ENCODE results near the gene FBXW7.

Gene FBXW7

DNA sequence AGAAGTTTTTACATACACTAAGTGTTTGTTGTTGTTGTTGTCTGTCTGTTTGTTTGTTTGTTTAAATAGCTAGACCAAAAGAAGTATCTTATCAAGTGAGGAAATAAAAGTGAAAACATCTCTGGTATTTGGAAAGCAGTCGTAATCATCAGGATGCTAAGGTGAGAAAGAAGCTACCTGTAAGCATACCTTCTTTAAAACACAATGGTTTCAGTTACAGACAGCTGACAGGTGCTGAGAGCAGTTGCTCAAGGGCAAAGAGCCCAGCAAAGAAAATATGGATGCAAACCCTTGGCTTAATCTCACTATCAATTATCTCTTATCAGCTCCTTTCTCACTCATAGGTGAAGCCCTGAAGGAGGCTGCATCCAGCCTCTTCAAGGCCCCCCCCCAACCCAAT is 42.8 kb upstream of the FBXW7 start:
- TF ChIP-seq, protein P1, sequence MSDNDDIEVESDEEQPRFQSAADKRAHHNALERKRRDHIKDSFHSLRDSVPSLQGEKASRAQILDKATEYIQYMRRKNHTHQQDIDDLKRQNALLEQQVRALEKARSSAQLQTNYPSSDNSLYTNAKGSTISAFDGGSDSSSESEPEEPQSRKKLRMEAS (IDR thresholded peaks at IDR 0.05; ENCODE audit: low read depth, low read length): no peak
- TF ChIP-seq MYC (IDR thresholded peaks at IDR 0.05; ENCODE audit: low read depth, low read length): no peak
- TF ChIP-seq POLR2A (IDR thresholded peaks at IDR 0.05; ENCODE audit: extremely low read depth, insufficient read length): no peak
- TF ChIP-seq CTCF (IDR thresholded peaks at IDR 0.05; ENCODE audit: low read depth, low read length): no peak
- H3K4me3 ChIP-seq (ENCODE audit: low read depth, low read length): no peak overlapping the region
- DNase-seq (ENCODE audit: low read depth): no peak

- no peak overlapping the region for H3K4me3 ChIP-seq (ENCODE audit: low read depth, low read length)
- TF ChIP-seq CTCF (IDR thresholded peaks at IDR 0.05; ENCODE audit: low read depth, low read length) (no peak), MYC (IDR thresholded peaks at IDR 0.05; ENCODE audit: low read depth, low read length) (no peak), POLR2A (IDR thresholded peaks at IDR 0.05; ENCODE audit: extremely low read depth, insufficient read length) (no peak)
- TF ChIP-seq, protein P1 (IDR thresholded peaks at IDR 0.05; ENCODE audit: low read depth, low read length): no peak
- peak; percentile 55 for DNase-seq (ENCODE audit: low read depth)
Measured at GRCh38 chr4:152577708-152578396, 42.0 kb upstream of the FBXW7 start.

DNA sequence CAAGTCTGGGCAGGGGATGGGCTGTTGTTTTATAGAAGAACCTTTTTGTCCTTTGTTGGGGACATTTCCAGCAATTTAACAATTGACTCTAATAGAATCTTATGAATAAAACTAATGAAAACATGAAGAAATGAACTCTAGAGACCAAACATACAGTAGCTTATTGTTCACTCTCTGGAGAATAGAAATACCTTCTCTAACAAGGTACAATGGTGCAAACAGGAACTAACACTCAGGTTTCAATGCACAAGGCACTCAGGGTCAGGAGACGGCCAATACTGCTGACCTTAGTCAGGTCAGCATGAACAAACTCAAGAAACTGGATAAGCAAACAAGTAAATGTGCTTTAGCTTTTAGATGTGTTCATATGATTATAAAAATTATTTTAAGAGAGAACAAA is 39.6 kb upstream of the FBXW7 start:
- no peak for DNase-seq (ENCODE audit: low read depth)
- no peak overlapping the region for H3K4me3 ChIP-seq (ENCODE audit: low read depth, low read length)
- no peak for TF ChIP-seq POLR2A (IDR thresholded peaks at IDR 0.05; ENCODE audit: extremely low read depth, insufficient read length)
- TF ChIP-seq, protein P1 (IDR thresholded peaks at IDR 0.05; ENCODE audit: low read depth, low read length): no peak
- no peak for TF ChIP-seq MYC (IDR thresholded peaks at IDR 0.05; ENCODE audit: low read depth, low read length)
- TF ChIP-seq CTCF (IDR thresholded peaks at IDR 0.05; ENCODE audit: low read depth, low read length): no peak

- no peak for DNase-seq (ENCODE audit: low read depth)
- TF ChIP-seq, protein P1 (IDR thresholded peaks at IDR 0.05; ENCODE audit: low read depth, low read length): no peak
- no peak overlapping the region for H3K4me3 ChIP-seq (ENCODE audit: low read depth, low read length)
Measured at GRCh38 chr4:152573861-152574260, 38.0 kb upstream of the FBXW7 start.

GRCh38 chr4:152572417-152573086 is 36.7 kb upstream of the FBXW7 start:
- TF ChIP-seq, protein P1 (IDR thresholded peaks at IDR 0.05; ENCODE audit: low read depth, low read length): no peak
- TF ChIP-seq CTCF (IDR thresholded peaks at IDR 0.05; ENCODE audit: low read depth, low read length) (no peak), POLR2A (IDR thresholded peaks at IDR 0.05; ENCODE audit: extremely low read depth, insufficient read length) (no peak), MYC (IDR thresholded peaks at IDR 0.05; ENCODE audit: low read depth, low read length) (no peak)
- DNase-seq (ENCODE audit: low read depth): peak; percentile 23

DNA sequence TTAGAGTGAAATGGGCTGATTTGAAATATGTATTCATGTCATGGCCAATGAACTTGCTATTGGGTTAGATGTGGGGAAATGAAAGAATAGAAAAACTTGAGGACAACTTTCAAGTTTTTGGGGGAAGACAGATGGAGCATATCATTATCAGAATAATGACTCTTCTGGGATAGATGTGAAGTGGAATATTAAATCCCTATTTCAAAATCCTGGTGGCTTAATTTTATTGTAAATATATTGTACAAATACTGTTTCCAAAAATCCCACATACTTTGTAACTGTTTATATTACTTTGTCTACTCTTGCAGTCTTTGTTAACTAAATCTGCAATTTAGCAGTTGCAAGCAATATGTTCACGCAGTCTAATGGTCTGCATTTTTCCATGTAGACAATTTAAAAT is 35.9 kb upstream of the FBXW7 start:
- DNase-seq (ENCODE audit: low read depth): no peak
- no peak for TF ChIP-seq CTCF (IDR thresholded peaks at IDR 0.05; ENCODE audit: low read depth, low read length)
- TF ChIP-seq MYC (IDR thresholded peaks at IDR 0.05; ENCODE audit: low read depth, low read length): no peak
- TF ChIP-seq, protein P1 (IDR thresholded peaks at IDR 0.05; ENCODE audit: low read depth, low read length): no peak
- no peak for TF ChIP-seq POLR2A (IDR thresholded peaks at IDR 0.05; ENCODE audit: extremely low read depth, insufficient read length)
- no peak overlapping the region for H3K4me3 ChIP-seq (ENCODE audit: low read depth, low read length)

More at GRCh38 chr4:152572417-152573086, 36.7 kb upstream of the FBXW7 start:
- H3K4me3 ChIP-seq (ENCODE audit: low read depth, low read length): no peak overlapping the region

All from NB4 (cell line).